SK-N-SH treated with all-trans-retinoic acid at 6 μM for 48 hours (cell line): ENCODE results near the gene CALHM1.

Source experiments
- ATAC-seq: fragments of 200-7000 bp; cut with Tn5 transposase; 3 replicates; pipeline ENCODE4 v1.9.1; 2020; ENCODE audit warnings: mild to moderate bottlenecking, moderate library complexity
- ARNTL ChIP-seq: fragments of 450-650 bp; formaldehyde crosslinking; IDR thresholded peaks from 2 replicates; pipeline ENCODE4 v1.5.0; 2020; ENCODE audit warnings: low read depth, mild to moderate bottlenecking, moderate library complexity, borderline replicate concordance
- BACH2 ChIP-seq: fragments of 250-450 bp; sonication (Bioruptor Pico); IDR thresholded peaks from 2 replicates; pipeline ENCODE4 v1.9.0; 2021; ENCODE audit warnings: mild to moderate bottlenecking, borderline replicate concordance
- CREB5 ChIP-seq: fragments of 250-450 bp; sonication (Bioruptor Pico); IDR thresholded peaks from 2 replicates; pipeline ENCODE4 v1.5.1; 2020; ENCODE audit warnings: low read depth, mild to moderate bottlenecking, moderate library complexity
- CSDC2 ChIP-seq: fragments of 250-450 bp; sonication (Bioruptor Pico); IDR thresholded peaks from 2 replicates; pipeline ENCODE4 v1.5.0; 2020; ENCODE audit warnings: mild to moderate bottlenecking, moderate library complexity
- CSRNP3 ChIP-seq: fragments of 250-450 bp; sonication (Bioruptor Pico); IDR thresholded peaks from 2 replicates; pipeline ENCODE4 v1.5.1; 2021; ENCODE audit warnings: mild to moderate bottlenecking, moderate library complexity
- GLIS3 ChIP-seq: fragments of 250-450 bp; sonication (Bioruptor Pico); IDR thresholded peaks from 2 replicates; pipeline ENCODE4 v1.5.0; 2020; ENCODE audit warnings: mild to moderate bottlenecking, moderate library complexity
- ISL1 ChIP-seq: fragments of 250-450 bp; sonication (Bioruptor Pico); IDR thresholded peaks from 2 replicates; pipeline ENCODE4 v2.1.2; 2022; ENCODE audit warnings: mild to moderate bottlenecking, moderate library complexity
- OSR1 ChIP-seq: fragments of 250-450 bp; sonication (Bioruptor Pico); IDR thresholded peaks from 2 replicates; pipeline ENCODE4 v1.8.0; 2022; ENCODE audit warnings: moderate library complexity, mild to moderate bottlenecking, inconsistent platforms
- PATZ1 ChIP-seq: fragments of 250-450 bp; sonication (Bioruptor Pico); IDR thresholded peaks from 2 replicates; pipeline ENCODE4 v1.8.0; 2020; ENCODE audit warnings: mild to moderate bottlenecking, moderate library complexity, borderline replicate concordance
- POU6F1 ChIP-seq: fragments of 250-450 bp; sonication (Bioruptor Pico); IDR thresholded peaks from 2 replicates; pipeline ENCODE4 v1.8.0; 2021; ENCODE audit warnings: low read depth, mild to moderate bottlenecking, moderate library complexity, borderline replicate concordance
- RARB ChIP-seq: fragments of 250-450 bp; sonication (Bioruptor Pico); IDR thresholded peaks from 2 replicates; pipeline ENCODE4 v1.8.0; 2021; ENCODE audit warnings: mild to moderate bottlenecking, moderate library complexity
- SNAI2 ChIP-seq: fragments of 250-450 bp; sonication (Bioruptor Pico); IDR thresholded peaks from 2 replicates; pipeline ENCODE4 v1.5.0; 2020; ENCODE audit warnings: mild to moderate bottlenecking, moderate library complexity
- TCF4 ChIP-seq: fragments of 250-450 bp; sonication (Bioruptor Pico); IDR thresholded peaks from 2 replicates; pipeline ENCODE4 v1.8.0; 2021; ENCODE audit warnings: mild to moderate bottlenecking, moderate library complexity, borderline replicate concordance
- TOX ChIP-seq: fragments of 250-450 bp; sonication (Bioruptor Pico); IDR thresholded peaks from 2 replicates; pipeline ENCODE4 v1.8.0; 2021; ENCODE audit warnings: mild to moderate bottlenecking, moderate library complexity, borderline replicate concordance
- TSHZ2 ChIP-seq: fragments of 250-450 bp; sonication (Bioruptor Pico); IDR thresholded peaks from 2 replicates; pipeline ENCODE4 v1.5.0; 2020; ENCODE audit warnings: mild to moderate bottlenecking, moderate library complexity
- ZFP30 ChIP-seq: fragments of 450-650 bp; formaldehyde crosslinking; IDR thresholded peaks from 2 replicates; pipeline ENCODE4 v1.5.0; 2022; ENCODE audit warnings: mild to moderate bottlenecking, moderate library complexity
- ZNF565 ChIP-seq: fragments of 450-650 bp; formaldehyde crosslinking; conservative IDR thresholded peaks from 2 replicates; pipeline ENCODE4 v1.5.0; 2020; ENCODE audit warnings: low read depth, mild to moderate bottlenecking, moderate library complexity
- ZNF70 ChIP-seq: fragments of 450-650 bp; formaldehyde crosslinking; IDR thresholded peaks from 2 replicates; pipeline ENCODE4 v1.5.0; 2020; ENCODE audit warnings: mild to moderate bottlenecking, moderate library complexity

Gene CALHM1

GRCh38 chr10:103452506-103453230 is 6.0 kb downstream of the CALHM1 start:
- TF ChIP-seq TCF4 (CRISPR knock-in tag) (no peak), GLIS3 (CRISPR knock-in tag) (no peak)
- ATAC-seq, result no peak; the same call in 1 of the 3 replicates

- no peak for TF ChIP-seq SNAI2
- peak; percentile 11; the same call in 1 of the 2 replicates for TF ChIP-seq TCF4 (CRISPR knock-in tag)
- peak; percentile 5; the same call in 2 of the 3 replicates for ATAC-seq
These were observed 6.7 kb downstream of the CALHM1 start, which contains the start of gene CALHM2 for GRCh38 chr10:103451831-103452505. Gene CALHM2 (minus strand): TSS chr10:103452370. CDS start chr10:103449941, 2,429 bp downstream.

GRCh38 chr10:103451091-103451813 is 7.4 kb downstream of the CALHM1 start:
- TF ChIP-seq ISL1 (CRISPR knock-in tag) (no peak), RARB (no peak), CSRNP3 (CRISPR knock-in tag) (no peak), BACH2 (CRISPR knock-in tag) (no peak), ZNF70 (no peak), PATZ1 (no peak), CREB5 (CRISPR knock-in tag) (no peak), ZNF565 (CRISPR knock-in tag) (no peak), TOX (no peak), TCF4 (CRISPR knock-in tag) (no peak), ARNTL (CRISPR knock-in tag) (no peak), SNAI2 (no peak), ZFP30 (CRISPR knock-in tag) (no peak), OSR1 (no peak), CSDC2 (no peak), POU6F1 (no peak), GLIS3 (CRISPR knock-in tag) (no peak), TSHZ2 (no peak)
- TF ChIP-seq, all 23 proteins: peak for 0
- ATAC-seq, result peak; percentile 12
